Neuronal stem cell (in vitro differentiated cells): ENCODE data around the gene STRA8.

Source experiments
- DNase-seq: peaks from one replicate; pipeline ENCODE4 v3.0.0-alpha.2; 2013; ENCODE audit warnings: low spot score
- H2AFZ ChIP-seq: one replicate; pipeline ENCODE4 v1.6.1; 2013; ENCODE audit warnings: mild to moderate bottlenecking, low read length, inconsistent platforms
- H2AK5ac ChIP-seq: 2 replicates; pipeline ENCODE4 v1.6.1; 2013; ENCODE audit warnings: low read depth, mild to moderate bottlenecking, inconsistent platforms, low read length, moderate library complexity, mixed read lengths
- H2BK120ac ChIP-seq: 2 replicates; pipeline ENCODE4 v1.6.1; 2013; ENCODE audit warnings: low read depth, mild to moderate bottlenecking, inconsistent platforms, low read length, moderate library complexity, mixed read lengths
- H2BK12ac ChIP-seq: one replicate; pipeline ENCODE4 v1.6.1; 2013; ENCODE audit warnings: low read length, inconsistent platforms
- H2BK15ac ChIP-seq: 2 replicates; pipeline ENCODE4 v1.6.1; 2013; ENCODE audit warnings: mild to moderate bottlenecking, low read length, inconsistent platforms, mixed read lengths
- H2BK5ac ChIP-seq: one replicate; pipeline ENCODE4 v1.6.1; 2013; ENCODE audit warnings: inconsistent platforms, mild to moderate bottlenecking, low read length, moderate library complexity
- H3K14ac ChIP-seq: one replicate; pipeline ENCODE4 v1.6.1; 2013; ENCODE audit warnings: low read length, inconsistent platforms
- H3K18ac ChIP-seq: 2 replicates; pipeline ENCODE4 v1.6.1; 2013; ENCODE audit warnings: low read length, inconsistent platforms
- H3K23ac ChIP-seq: 2 replicates; pipeline ENCODE4 v1.6.1; 2013; ENCODE audit warnings: low read depth, mild to moderate bottlenecking, mixed read lengths, low read length, inconsistent platforms; ENCODE audit not compliant: poor library complexity
- H3K27ac ChIP-seq: replicated peaks from 3 replicates; pipeline ENCODE4 v1.5.1; 2013; ENCODE audit warnings: low read length, inconsistent platforms
- H3K27me3 ChIP-seq, 3 experiments: 2 replicates each; pipeline ENCODE4 v1.6.1; 2013; ENCODE audit warnings: low read length in 3 of 3, mild to moderate bottlenecking in 2 of 3, inconsistent platforms in 1 of 3, low read depth in 1 of 3, mixed read lengths in 1 of 3, moderate library complexity in 1 of 3; ENCODE audit not compliant: control insufficient read depth in 3 of 3, insufficient read depth in 3 of 3
- H3K36me3 ChIP-seq, 2 donors: replicated peaks in 1 of 2; 2 replicates each; pipeline ENCODE4 v1.6.1; 2013; ENCODE audit warnings: low read length in 2 of 2; ENCODE audit not compliant: control insufficient read depth in 2 of 2, insufficient read depth in 2 of 2
- H3K4ac ChIP-seq: 2 replicates; pipeline ENCODE4 v1.6.1; 2013; ENCODE audit warnings: inconsistent platforms, mild to moderate bottlenecking, low read length, moderate library complexity
- H3K4me1 ChIP-seq, 2 donors: 1 replicate in 1 of 2; 2 replicates in 1 of 2; pipeline ENCODE4 v1.6.1; 2013; ENCODE audit warnings: low read length in 2 of 2, low read depth in 1 of 2; ENCODE audit not compliant: control insufficient read depth in 2 of 2, insufficient read depth in 1 of 2
- H3K4me2 ChIP-seq: one replicate; pipeline ENCODE4 v1.6.1; 2013; ENCODE audit warnings: mild to moderate bottlenecking, low read length, inconsistent platforms; ENCODE audit not compliant: insufficient read depth, poor library complexity, severe bottlenecking
- H3K4me3 ChIP-seq, 2 donors: 2 replicates each; pipeline ENCODE4 v1.5.1; 2013; ENCODE audit warnings: low read length in 2 of 2, mild to moderate bottlenecking in 2 of 2, inconsistent platforms in 1 of 2, moderate library complexity in 1 of 2
- H3K79me1 ChIP-seq: one replicate; pipeline ENCODE4 v1.6.1; 2013; ENCODE audit warnings: low read depth, mild to moderate bottlenecking, inconsistent platforms, low read length, moderate library complexity
- H3K9ac ChIP-seq: one replicate; pipeline ENCODE4 v1.6.1; 2013; ENCODE audit warnings: mild to moderate bottlenecking, low read depth, low read length, inconsistent platforms; ENCODE audit not compliant: poor library complexity
- H3K9me3 ChIP-seq, 2 donors: replicated peaks in 1 of 2; 2 replicates each; pipeline versions ENCODE3 to v1.6.1; 2013; ENCODE audit warnings: low read length in 2 of 2, mild to moderate bottlenecking in 2 of 2, inconsistent platforms in 1 of 2, low read depth in 1 of 2, mixed read lengths in 1 of 2, moderate library complexity in 1 of 2; ENCODE audit not compliant: control insufficient read depth in 2 of 2, insufficient read depth in 1 of 2
- H4K8ac ChIP-seq: one replicate; pipeline ENCODE4 v1.6.1; 2013; ENCODE audit warnings: low read depth, mild to moderate bottlenecking, inconsistent platforms, low read length, moderate library complexity
- H4K91ac ChIP-seq: one replicate; pipeline ENCODE4 v1.6.1; 2013; ENCODE audit warnings: low read length, low read depth, mild to moderate bottlenecking, inconsistent platforms; ENCODE audit not compliant: poor library complexity
- WGBS, 2 donors: extraction: QIAGEN DNeasy Blood & Tissue Kit; methylation state at CpG; one replicate each; pipeline ENCODE4 v1.1.7; 2013; ENCODE audit warnings: missing lambda C conversion rate in 2 of 2, mixed read lengths in 1 of 2; ENCODE audit not compliant: insufficient read length in 2 of 2, insufficient replicate concordance in 1 of 2; ENCODE audit errors: extremely low coverage in 2 of 2; 5-methylcytosine and 5-hydroxymethylcytosine counted together

STRA8 gene

GRCh38 chr7:135260470-135260869 is 26.8 kb downstream of the STRA8 start:
- Histone ChIP-seq H4K8ac (no peak overlapping the region), H3K14ac (no peak overlapping the region), H3K18ac (no peak overlapping the region), H2BK5ac (no peak overlapping the region), H3K4me3 (no peak overlapping the region), H3K27ac (no peak overlapping the region), H3K4me2 (no peak overlapping the region), H3K27me3 (peaks cover 0 to under 1% (median 0%) of the 10 kb centered on the region in 3 experiments), H3K9ac (no peak overlapping the region), H3K79me1 (no peaks in the 10 kb centered on the region), H2BK120ac (no peak overlapping the region), H3K9me3 (peaks cover 0 to 1% of the 10 kb centered on the region in 2 donors), H2AFZ (no peak overlapping the region), H2BK15ac (no peak overlapping the region), H2BK12ac (no peak overlapping the region), H3K4me1 (peaks cover 0 to 4% of the 10 kb centered on the region in 2 donors), H3K4ac (no peak overlapping the region), H4K91ac (no peak overlapping the region), H3K23ac (no peak overlapping the region), H3K36me3 (no peaks in the 10 kb centered on the region), H2AK5ac (no peak overlapping the region)
- DNase-seq = no peak
- no CpG with 5 or more reads among the region's 2 CpGs for WGBS, 2 donors

DNA sequence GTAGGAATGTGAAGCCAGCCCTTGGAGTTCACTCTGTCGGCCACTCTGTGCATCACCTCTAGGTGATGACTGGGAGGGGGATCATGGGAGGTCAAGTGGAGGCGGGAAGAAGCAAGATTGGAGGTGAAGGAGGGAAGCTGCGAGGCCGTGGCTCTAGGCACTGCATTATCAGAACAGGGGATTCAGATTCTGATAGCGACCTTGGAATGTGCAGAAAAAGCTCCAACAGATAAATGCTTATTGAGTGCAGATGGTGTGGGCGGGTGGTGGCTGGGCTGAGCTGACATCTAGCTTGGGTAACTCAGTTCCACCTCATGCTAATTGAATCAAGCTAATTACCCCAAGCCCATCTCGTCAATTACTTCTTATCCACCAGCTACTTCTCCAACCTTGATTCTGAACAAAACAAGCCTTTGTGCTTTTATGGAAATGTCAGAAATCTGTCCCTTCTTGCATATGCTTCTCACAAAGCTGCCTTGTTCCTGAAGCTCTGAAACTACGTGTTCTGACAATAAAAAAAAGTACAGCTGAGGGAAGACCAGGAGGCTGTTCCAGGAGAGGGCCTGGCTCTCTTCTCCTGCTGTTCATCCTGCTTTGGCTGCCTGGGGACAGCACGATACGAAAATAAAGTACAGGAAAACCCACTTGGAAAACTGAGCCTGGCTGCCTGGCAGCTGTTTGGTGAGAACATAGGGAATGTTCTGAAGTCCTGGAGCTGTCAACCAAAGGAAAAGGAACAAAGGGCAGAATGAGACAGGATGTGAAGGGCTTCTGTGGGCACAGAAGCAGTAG is 27.5 kb downstream of the STRA8 start:
- no peak for DNase-seq
- no peak overlapping the region for H3K27ac ChIP-seq

DNA sequence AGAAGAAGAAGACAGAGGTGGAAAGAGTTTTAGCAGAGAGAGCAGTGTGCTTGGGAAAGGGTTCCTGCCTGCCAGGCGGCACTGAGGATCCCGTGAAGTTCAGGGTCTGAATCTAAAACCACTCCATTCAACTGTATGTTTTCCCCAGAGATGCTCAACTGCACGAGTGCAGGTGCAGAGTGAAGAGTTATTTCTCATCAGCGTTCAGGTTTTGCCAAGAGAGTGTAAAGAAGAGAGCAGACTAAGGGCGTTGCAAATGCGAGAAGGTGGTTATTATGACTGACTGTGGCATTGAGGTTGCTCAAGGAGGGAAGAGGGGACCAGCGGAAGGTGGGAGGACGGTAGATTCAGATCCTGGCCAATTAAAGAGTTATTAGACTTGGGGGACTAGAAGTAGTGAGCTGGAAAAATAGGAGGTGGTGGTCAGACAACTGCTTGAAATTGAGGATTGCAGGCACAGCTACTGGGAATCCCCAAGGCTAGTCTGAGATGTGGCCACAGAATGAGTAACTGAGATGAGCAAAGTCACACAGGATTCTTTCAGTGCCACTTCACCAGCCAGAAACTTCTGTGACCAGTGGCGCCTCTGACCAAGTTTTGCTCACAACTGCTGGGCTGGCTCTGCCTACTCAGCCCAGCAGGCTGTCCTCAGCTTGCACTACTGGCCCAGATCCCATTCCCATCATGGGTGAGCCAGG is 29.1 kb downstream of the STRA8 start:
- Histone ChIP-seq H3K23ac (no peak overlapping the region), H4K91ac (peak overlapping the region; percentile 5), H3K14ac (no peak overlapping the region), H3K4me1 (peaks cover 0 to 4% of the 10 kb centered on the region in 2 donors), H3K9me3 (peaks cover 0 to 1% of the 10 kb centered on the region in 2 donors), H2AFZ (no peak overlapping the region), H3K36me3 (no peaks in the 10 kb centered on the region), H2BK5ac (no peak overlapping the region), H3K9ac (no peak overlapping the region), H2BK15ac (no peak overlapping the region), H2BK120ac (no peak overlapping the region), H2BK12ac (no peak overlapping the region), H2AK5ac (no peak overlapping the region), H3K27ac (no peak overlapping the region), H3K4me3 (peak overlapping the region in 1 of 2 donors; percentile 27), H3K79me1 (no peaks in the 10 kb centered on the region), H4K8ac (no peak overlapping the region), H3K4ac (no peak overlapping the region), H3K4me2 (no peak overlapping the region), H3K18ac (no peak overlapping the region), H3K27me3 (no peaks in the 10 kb centered on the region)
- WGBS, 2 donors = no CpG with 5 or more reads among the region's 9 CpGs
- no peak for DNase-seq

More for the DNA sequence above, 27.5 kb downstream of the STRA8 start:
- Histone ChIP-seq H3K23ac (no peak overlapping the region), H2AFZ (no peak overlapping the region), H3K14ac (no peak overlapping the region), H3K4me2 (no peak overlapping the region), H2BK12ac (no peak overlapping the region), H3K18ac (no peak overlapping the region), H2BK5ac (no peak overlapping the region), H3K79me1 (no peaks in the 10 kb centered on the region), H3K4me3 (no peak overlapping the region), H3K4ac (no peak overlapping the region), H3K9me3 (peaks cover 0 to 1% of the 10 kb centered on the region in 2 donors), H2BK120ac (no peak overlapping the region), H4K91ac (no peak overlapping the region), H3K9ac (no peak overlapping the region), H2AK5ac (no peak overlapping the region), H3K4me1 (peaks cover 0 to 4% of the 10 kb centered on the region in 2 donors), H3K27me3 (no peaks in the 10 kb centered on the region), H2BK15ac (no peak overlapping the region), H4K8ac (no peak overlapping the region), H3K36me3 (no peaks in the 10 kb centered on the region)
- WGBS, 2 donors = no CpG with 5 or more reads among the region's 10 CpGs

GRCh38 chr7:135263321-135263970 is 29.8 kb downstream of the STRA8 start:
- Histone ChIP-seq H3K4me1 (peaks cover 0 to 4% of the 10 kb centered on the region in 2 donors), H3K27ac (no peak overlapping the region), H2AFZ (no peak overlapping the region), H3K14ac (no peak overlapping the region), H3K4ac (no peak overlapping the region), H2BK120ac (no peak overlapping the region), H2BK5ac (no peak overlapping the region), H2AK5ac (peak overlapping the region; percentile 8), H4K91ac (peak overlapping the region; percentile 5), H3K18ac (no peak overlapping the region), H3K23ac (no peak overlapping the region), H4K8ac (no peak overlapping the region), H3K27me3 (no peaks in the 10 kb centered on the region), H3K4me2 (no peak overlapping the region), H3K9me3 (peaks cover 0 to 1% of the 10 kb centered on the region in 2 donors), H2BK15ac (no peak overlapping the region), H2BK12ac (no peak overlapping the region), H3K79me1 (no peaks in the 10 kb centered on the region), H3K4me3 (peak overlapping the region in 1 of 2 donors; percentile 27), H3K36me3 (no peaks in the 10 kb centered on the region), H3K9ac (no peak overlapping the region)
- no peak for DNase-seq
- WGBS, 2 donors = no CpG with 5 or more reads among the region's 11 CpGs
